IMR-90 (cell line): ENCODE measurements around the gene RHOC. TPM values are rescaled to one million over a fixed set of nuclear protein-coding genes. Genes with fewer than 3 reads are reported as not detected.

Source experiments
- ATAC-seq: fragments of 200-7000 bp; cut with Tn5 transposase; 2 replicates; pipeline ENCODE4 v1.9.1; 2020; ENCODE audit warnings: low read depth, mild to moderate bottlenecking, moderate library complexity
- BruUV-seq: library from RNA; stranded (reverse); fragments of 400-500 nt; replicated peaks from 2 replicates; lab custom pipeline; 2021; lab: Mats Ljungman, UMichigan
- CTCF ChIA-PET: fragments of 300-600 bp; formaldehyde crosslinking; extraction: SDS; loops from one replicate; lab custom pipeline; 2021; ENCODE audit warnings: antibody characterized with exemption; lab: Yijun Ruan, JAX
- POLR2A ChIA-PET: fragments of 300-600 bp; sonication (Branson Sonifier 250); formaldehyde crosslinking; loops from one replicate; lab custom pipeline; 2022; ENCODE audit warnings: antibody characterized with exemption; ENCODE audit not compliant: unreplicated experiment; lab: Charles Lee
- DNase-seq: peaks from one replicate; pipeline ENCODE4 v3.0.0; 2013
- H2AFZ ChIP-seq: replicated peaks from 2 replicates; pipeline ENCODE3; 2013; ENCODE audit warnings: low read length, mild to moderate bottlenecking; ENCODE audit not compliant: poor library complexity
- H2AK5ac ChIP-seq: 2 replicates; pipeline ENCODE4 v1.6.1; 2013; ENCODE audit warnings: low read depth, low read length, inconsistent platforms
- H2AK9ac ChIP-seq: replicated peaks from 2 replicates; pipeline ENCODE3; 2013; ENCODE audit warnings: mild to moderate bottlenecking, low read depth, low read length, moderate library complexity; ENCODE audit not compliant: poor library complexity
- H2BK120ac ChIP-seq: 2 replicates; pipeline ENCODE4 v1.6.1; 2013; ENCODE audit warnings: low read depth, low read length, inconsistent platforms
- H2BK15ac ChIP-seq: 3 replicates; pipeline ENCODE4 v1.6.1; 2013; ENCODE audit warnings: low read depth, low read length, inconsistent platforms
- H2BK20ac ChIP-seq: 2 replicates; pipeline ENCODE4 v1.6.1; 2013; ENCODE audit warnings: low read depth, mild to moderate bottlenecking, inconsistent platforms, low read length, moderate library complexity
- H2BK5ac ChIP-seq: 2 replicates; pipeline ENCODE4 v1.6.1; 2013; ENCODE audit warnings: mild to moderate bottlenecking, low read depth, low read length, inconsistent platforms; ENCODE audit not compliant: poor library complexity, severe bottlenecking
- H3K14ac ChIP-seq: replicated peaks from 2 replicates; pipeline ENCODE4 v1.6.1; 2013; ENCODE audit warnings: low read depth, low read length, inconsistent platforms
- H3K18ac ChIP-seq: 2 replicates; pipeline ENCODE4 v1.6.1; 2013; ENCODE audit warnings: low read depth, low read length, control low read depth
- H3K23ac ChIP-seq: 2 replicates; pipeline ENCODE4 v1.6.1; 2013; ENCODE audit warnings: low read depth, low read length, inconsistent platforms
- H3K27ac ChIP-seq: 2 replicates; pipeline ENCODE4 v1.5.1; 2013; ENCODE audit warnings: mild to moderate bottlenecking, control low read depth, low read length; ENCODE audit not compliant: insufficient read depth
- H3K27me3 ChIP-seq: 2 replicates; pipeline ENCODE4 v1.6.1; 2013; ENCODE audit warnings: low read length; ENCODE audit not compliant: control insufficient read depth, insufficient read depth
- H3K36me3 ChIP-seq: 2 replicates; pipeline ENCODE4 v1.6.1; 2013; ENCODE audit warnings: low read length, mixed read lengths; ENCODE audit not compliant: control insufficient read depth, insufficient read depth
- H3K4ac ChIP-seq: 2 replicates; pipeline ENCODE4 v1.6.1; 2013; ENCODE audit warnings: low read depth, low read length, inconsistent platforms
- H3K4me1 ChIP-seq: 2 replicates; pipeline ENCODE4 v1.6.1; 2013; ENCODE audit warnings: low read length, mixed read lengths; ENCODE audit not compliant: control insufficient read depth, insufficient read depth
- H3K4me2 ChIP-seq: 2 replicates; pipeline ENCODE4 v1.6.1; 2013; ENCODE audit warnings: low read depth, mild to moderate bottlenecking, control low read depth, low read length, moderate library complexity
- H3K4me3 ChIP-seq: 2 replicates; pipeline ENCODE4 v1.5.1; 2013; ENCODE audit warnings: low read depth, mild to moderate bottlenecking, control low read depth, low read length, moderate library complexity; ENCODE audit not compliant: insufficient read depth
- H3K56ac ChIP-seq: 2 replicates; pipeline ENCODE4 v1.6.1; 2013; ENCODE audit warnings: low read length, inconsistent platforms; ENCODE audit not compliant: insufficient read depth; ENCODE audit errors: extremely low read depth
- H3K79me1 ChIP-seq, 2 experiments: 2 replicates each; pipeline ENCODE4 v1.6.1; 2013; ENCODE audit warnings: low read length in 2 of 2, inconsistent platforms in 1 of 2, low read depth in 1 of 2
- H3K9ac ChIP-seq: 2 replicates; pipeline ENCODE4 v1.6.1; 2013; ENCODE audit warnings: low read depth, low read length, control low read depth
- H3K9me1 ChIP-seq: 2 replicates; pipeline ENCODE4 v1.6.1; 2013; ENCODE audit warnings: low read length, inconsistent platforms; ENCODE audit not compliant: insufficient read depth
- H3K9me3 ChIP-seq: 2 replicates; pipeline ENCODE4 v1.6.1; 2013; ENCODE audit warnings: low read length; ENCODE audit not compliant: control insufficient read depth, insufficient read depth
- H4K20me1 ChIP-seq: 2 replicates; pipeline ENCODE4 v1.6.1; 2013; ENCODE audit warnings: low read length, inconsistent platforms; ENCODE audit not compliant: insufficient read depth
- H4K5ac ChIP-seq: 2 replicates; pipeline ENCODE4 v1.6.1; 2013; ENCODE audit warnings: mild to moderate bottlenecking, low read depth, low read length, control low read depth
- H4K8ac ChIP-seq, 2 experiments: 2 replicates each; pipeline ENCODE4 v1.6.1; 2013; ENCODE audit warnings: low read depth in 2 of 2, low read length in 2 of 2, control low read depth in 1 of 2, inconsistent platforms in 1 of 2
- H4K91ac ChIP-seq: 2 replicates; pipeline ENCODE4 v1.6.1; 2013; ENCODE audit warnings: low read depth, low read length, inconsistent platforms; ENCODE audit not compliant: insufficient read depth
- BHLHE40 ChIP-seq: fragments of 150-350 bp; IDR thresholded peaks from 2 replicates; pipeline ENCODE4 v1.6.1; 2016; ENCODE audit warnings: mild to moderate bottlenecking, low read depth, low read length
- CEBPB ChIP-seq: IDR thresholded peaks from 2 replicates; pipeline ENCODE4 v1.6.1; 2012; ENCODE audit warnings: low read depth, low read length, improper control_type of control experiment
- CTCF ChIP-seq: conservative IDR thresholded peaks from 2 replicates; pipeline ENCODE4 v1.5.1; 2012; ENCODE audit warnings: mild to moderate bottlenecking, low read depth, low read length, improper control_type of control experiment
- ELK1 ChIP-seq: fragments of 150-350 bp; IDR thresholded peaks from 2 replicates; pipeline ENCODE4 v1.6.1; 2016; ENCODE audit warnings: low read depth, mild to moderate bottlenecking, low read length, moderate library complexity, borderline replicate concordance
- MAZ ChIP-seq: IDR thresholded peaks from 2 replicates; pipeline ENCODE4 v1.6.1; 2012; ENCODE audit warnings: low read depth, mild to moderate bottlenecking, low read length, improper control_type of control experiment, moderate library complexity, borderline replicate concordance
- MXI1 ChIP-seq: IDR thresholded peaks from 2 replicates; pipeline ENCODE4 v1.6.1; 2012; ENCODE audit warnings: low read depth, mild to moderate bottlenecking, low read length, moderate library complexity, borderline replicate concordance
- NFE2L2 ChIP-seq: fragments of 150-350 bp; IDR thresholded peaks from 2 replicates; pipeline ENCODE4 v1.6.1; 2016; ENCODE audit warnings: low read depth, mild to moderate bottlenecking, low read length
- POLR2A ChIP-seq: IDR thresholded peaks from 2 replicates; pipeline ENCODE4 v1.6.1; 2012; ENCODE audit warnings: mild to moderate bottlenecking, low read depth, low read length
- RCOR1 ChIP-seq: IDR thresholded peaks from 2 replicates; pipeline ENCODE4 v1.6.1; 2012; ENCODE audit warnings: mild to moderate bottlenecking, low read length, improper control_type of control experiment; ENCODE audit not compliant: insufficient replicate concordance
- SMC3 ChIP-seq: fragments of 150-350 bp; IDR thresholded peaks from 2 replicates; pipeline ENCODE4 v1.6.1; 2016; ENCODE audit warnings: low read depth, mild to moderate bottlenecking, antibody characterized with exemption, low read length, moderate library complexity
- USF2 ChIP-seq: fragments of 150-350 bp; IDR thresholded peaks from 2 replicates; pipeline ENCODE4 v1.6.1; 2017; ENCODE audit warnings: mild to moderate bottlenecking, antibody characterized with exemption, low read length, low read depth
- WGBS, 2 experiments: methylation state at CpG; one replicate each; pipeline versions ENCODE4 v1.1.5 to v1.1.7; 2013; ENCODE audit warnings: missing lambda C conversion rate in 2 of 2; ENCODE audit not compliant: insufficient read length in 1 of 2; ENCODE audit errors: extremely low coverage in 2 of 2; 5-methylcytosine and 5-hydroxymethylcytosine counted together
- dilution Hi-C: fragments of 300-500 bp; cut with HindIII; formaldehyde crosslinking; loops from one replicate; pipeline ENCODE4 v1.14.3; 2018; ENCODE audit warnings: low sequenced_read_pairs; ENCODE audit not compliant: unreplicated experiment
- in situ Hi-C: fragments of 300-500 bp; cut with MboI; formaldehyde crosslinking; loops from 3 replicates; pipeline ENCODE4 v1.14.3; 2019; ENCODE audit warnings: low sequenced_read_pairs, inconsistent platforms, mixed read lengths
- intact Hi-C: fragments of 100-400 bp; cut with micrococcal nuclease; formaldehyde crosslinking; loops from 2 replicates; pipeline ENCODE4 v1.10.0; 2022
- polyA plus RNA-seq, 3 experiments: library from polyadenylated mRNA; depleted of rRNA; stranded (reverse); fragments of >200 nt; gene quantifications; 2 replicates each; pipeline ENCODE4 v1.2.3, GENCODE V29; 2012; ENCODE audit warnings: low replicate concordance in 1 of 3
- total RNA-seq: library from RNA; depleted of rRNA; stranded (reverse); fragments of >200 nt; gene quantifications from 2 replicates; pipeline ENCODE4 v1.2.3, GENCODE V29; 2012

RHOC gene
- total and polyA plus RNA-seq, 2 of the 4 experiments (the other 2 are of a cell fraction), result 764 to 839 TPM

- H3K4me1 ChIP-seq, result peaks cover 10% of the 10 kb centered on the region
- H2BK120ac ChIP-seq, result peak overlapping the region; percentile 62; the same call in 1 of the 2 replicates
- no peak overlapping the region; the same call in 1 of the 2 replicates for H3K9ac ChIP-seq
- peak; percentile 32 for ATAC-seq
- POLR2A ChIA-PET, result no interaction called here
- peak overlapping the region; percentile 82 for H2AK9ac ChIP-seq
- no peak overlapping the region; the same call in 1 of the 2 replicates for H3K4me2 ChIP-seq
- peak overlapping the region; percentile 37 for H3K14ac ChIP-seq
- no peaks in the 10 kb centered on the region for H3K79me1 ChIP-seq
- H2BK5ac ChIP-seq, result peak overlapping the region; percentile 9
- no peaks in the 10 kb centered on the region for H3K9me3 ChIP-seq
- no peak overlapping the region; the same call in 1 of the 2 replicates for H4K91ac ChIP-seq
- peak overlapping the region; percentile 39 for H3K18ac ChIP-seq
- peaks cover 4% of the 10 kb centered on the region; the same call in 1 of the 2 replicates for H3K27me3 ChIP-seq
- H2BK15ac ChIP-seq, result peak overlapping the region; percentile 28; the same call in 1 of the 3 replicates
- no peak overlapping the region for H2BK20ac ChIP-seq
- peak overlapping the region; percentile 83 for H4K5ac ChIP-seq
- CTCF ChIA-PET, result interaction anchor here (1.0 to 1.4 kb wide), 3 partner anchors 81 to 350 kb away, joined by 3 to 4 read pairs (median 4); partner anchors contain the start of gene LRIG2
- intact Hi-C loops (no loop called here), dilution Hi-C loops (no loop called here), in situ Hi-C loops (loop anchor here (10.0 to 25.0 kb wide), 2 partner anchors 322 to 964 kb away; no protein-coding TSS in a partner anchor)
- H3K56ac ChIP-seq, result no peak overlapping the region
- peak overlapping the region; percentile 28; the same call in 1 of the 2 replicates for H3K4ac ChIP-seq
- H3K27ac ChIP-seq, result no peak overlapping the region
- H4K8ac ChIP-seq, result peak overlapping the region; percentile 35 to 56; a peak in 3 of 4 replicates
- H4K20me1 ChIP-seq, result no peaks in the 10 kb centered on the region
- peak; percentile 77 for DNase-seq
- peaks cover 4% of the 10 kb centered on the region for H3K9me1 ChIP-seq
- H3K23ac ChIP-seq, result peak overlapping the region; percentile 38; the same call in 1 of the 2 replicates
- BruUV-seq, result no TSS peak
- WGBS, 2 experiments, result 11% methylated on average over 17 of the region's 35 CpGs; no CpG with 5 or more reads in 1 of the 2 experiments
- peak overlapping the region; percentile 80 for H2AK5ac ChIP-seq
- H2AFZ ChIP-seq, result peak overlapping the region; percentile 88
- H3K36me3 ChIP-seq, result no peaks in the 10 kb centered on the region
- no peak overlapping the region for H3K4me3 ChIP-seq
- TF ChIP-seq USF2 (peak; percentile 61; the same call in 1 of the 2 replicates), CEBPB (0 out of 2 replicates have a peak, but pooled peaks have one; percentile 16), ELK1 (no peak), NFE2L2 (no peak), MXI1 (no peak), RCOR1 (no peak), MAZ (peak; percentile 41; the same call in 1 of the 2 replicates), SMC3 (peak; percentile 8; the same call in 1 of the 2 replicates), BHLHE40 (peak; percentile 98), POLR2A (0 out of 2 replicates have a peak, but pooled peaks have one; percentile 30), CTCF (no peak)
These were observed 15.9 kb upstream of the RHOC start for GRCh38 chr1:112722601-112723510.
